GM19372 (cell line): Measurements from ENCODE around the gene NEBL.
"Not testable (repeated sequence)": the region's sequence is repeated elsewhere in the genome, so short reads cannot be mapped to it uniquely, and the experiment has no call there.

Source experiments
- ATAC-seq: cut with Tn5 transposase; IDR thresholded peaks from one replicate; pipeline ENCODE4 v1.9.1; 2021; ENCODE audit warnings: mild to moderate bottlenecking, low read depth, moderate library complexity; ENCODE audit not compliant: unreplicated experiment

Gene NEBL, protein sequence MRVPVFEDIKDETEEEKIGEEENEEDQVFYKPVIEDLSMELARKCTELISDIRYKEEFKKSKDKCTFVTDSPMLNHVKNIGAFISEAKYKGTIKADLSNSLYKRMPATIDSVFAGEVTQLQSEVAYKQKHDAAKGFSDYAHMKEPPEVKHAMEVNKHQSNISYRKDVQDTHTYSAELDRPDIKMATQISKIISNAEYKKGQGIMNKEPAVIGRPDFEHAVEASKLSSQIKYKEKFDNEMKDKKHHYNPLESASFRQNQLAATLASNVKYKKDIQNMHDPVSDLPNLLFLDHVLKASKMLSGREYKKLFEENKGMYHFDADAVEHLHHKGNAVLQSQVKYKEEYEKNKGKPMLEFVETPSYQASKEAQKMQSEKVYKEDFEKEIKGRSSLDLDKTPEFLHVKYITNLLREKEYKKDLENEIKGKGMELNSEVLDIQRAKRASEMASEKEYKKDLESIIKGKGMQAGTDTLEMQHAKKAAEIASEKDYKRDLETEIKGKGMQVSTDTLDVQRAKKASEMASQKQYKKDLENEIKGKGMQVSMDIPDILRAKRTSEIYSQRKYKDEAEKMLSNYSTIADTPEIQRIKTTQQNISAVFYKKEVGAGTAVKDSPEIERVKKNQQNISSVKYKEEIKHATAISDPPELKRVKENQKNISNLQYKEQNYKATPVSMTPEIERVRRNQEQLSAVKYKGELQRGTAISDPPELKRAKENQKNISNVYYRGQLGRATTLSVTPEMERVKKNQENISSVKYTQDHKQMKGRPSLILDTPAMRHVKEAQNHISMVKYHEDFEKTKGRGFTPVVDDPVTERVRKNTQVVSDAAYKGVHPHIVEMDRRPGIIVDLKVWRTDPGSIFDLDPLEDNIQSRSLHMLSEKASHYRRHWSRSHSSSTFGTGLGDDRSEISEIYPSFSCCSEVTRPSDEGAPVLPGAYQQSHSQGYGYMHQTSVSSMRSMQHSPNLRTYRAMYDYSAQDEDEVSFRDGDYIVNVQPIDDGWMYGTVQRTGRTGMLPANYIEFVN

DNA sequence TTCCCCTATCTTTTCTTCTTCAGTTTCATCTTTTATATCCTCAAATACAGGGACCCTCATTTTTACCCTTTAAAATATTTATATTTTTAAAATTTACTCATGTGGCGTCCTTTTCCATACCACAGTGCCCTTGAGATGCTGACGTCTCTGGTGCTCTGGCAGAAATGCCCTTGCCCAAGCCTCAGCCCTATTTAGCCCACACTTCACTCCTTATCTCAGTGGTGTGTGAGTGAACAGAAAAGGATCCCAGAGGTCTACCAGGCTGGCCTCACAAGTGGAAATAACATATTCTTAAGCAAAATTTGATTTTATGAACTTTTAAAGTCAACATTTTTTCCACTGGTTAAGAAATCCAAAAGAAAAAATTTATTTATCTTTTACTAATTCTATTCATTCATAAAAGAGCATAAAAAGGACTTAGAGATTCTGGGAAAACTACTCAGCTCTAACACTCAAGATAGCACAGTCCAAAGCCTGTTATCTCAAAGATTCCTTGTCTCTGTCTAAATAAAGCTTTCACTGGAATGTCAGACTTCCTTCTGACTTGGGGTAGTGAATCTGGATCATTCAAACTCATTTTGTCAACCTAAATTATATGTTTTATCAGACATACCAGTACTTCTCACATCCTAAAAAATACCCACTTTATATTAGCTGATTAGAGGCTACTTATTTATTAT is at the start of gene NEBL:
Gene NEBL (minus strand): TSS at position 166 of the 680 bp plus-strand sequence. CDS start 106 bp downstream, at position 60.
- ATAC-seq = no peak

DNA sequence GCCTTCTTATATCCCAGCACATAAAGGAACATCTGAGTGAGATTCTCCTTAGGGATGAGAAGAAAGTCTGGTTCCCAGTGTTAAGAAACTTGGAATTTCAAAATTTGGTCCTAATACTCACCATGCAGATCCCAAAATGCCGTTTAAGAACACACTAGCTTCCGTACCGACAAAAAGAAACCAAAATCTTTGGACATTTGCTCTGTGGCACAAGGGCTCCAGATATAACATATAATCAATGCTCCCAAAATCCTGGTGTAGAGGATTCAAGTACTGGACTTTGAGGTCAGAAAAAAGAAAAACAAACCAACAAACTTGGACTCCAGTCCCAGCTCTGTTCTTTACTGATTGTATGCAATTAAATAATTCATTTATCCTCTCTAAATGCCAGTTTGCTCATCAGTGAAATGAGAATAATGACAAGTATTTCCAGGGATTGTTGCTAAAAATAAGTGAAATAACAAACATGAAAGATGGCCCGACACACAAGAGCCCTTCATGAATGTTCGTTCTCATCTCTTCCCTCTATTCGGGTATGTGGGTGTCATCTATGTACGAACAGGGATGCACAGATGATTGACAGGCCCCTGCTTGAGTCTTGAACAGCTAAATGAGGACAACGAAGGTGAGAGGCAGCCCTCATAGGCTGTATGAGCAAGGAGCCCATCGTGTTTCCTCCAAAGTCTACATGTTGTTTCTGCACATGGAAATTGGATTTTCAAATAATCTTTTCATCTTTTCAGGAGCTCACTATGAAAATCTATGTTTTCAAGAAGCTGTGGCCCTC is 48.6 kb upstream of the NEBL start:
- ATAC-seq = no peak

DNA sequence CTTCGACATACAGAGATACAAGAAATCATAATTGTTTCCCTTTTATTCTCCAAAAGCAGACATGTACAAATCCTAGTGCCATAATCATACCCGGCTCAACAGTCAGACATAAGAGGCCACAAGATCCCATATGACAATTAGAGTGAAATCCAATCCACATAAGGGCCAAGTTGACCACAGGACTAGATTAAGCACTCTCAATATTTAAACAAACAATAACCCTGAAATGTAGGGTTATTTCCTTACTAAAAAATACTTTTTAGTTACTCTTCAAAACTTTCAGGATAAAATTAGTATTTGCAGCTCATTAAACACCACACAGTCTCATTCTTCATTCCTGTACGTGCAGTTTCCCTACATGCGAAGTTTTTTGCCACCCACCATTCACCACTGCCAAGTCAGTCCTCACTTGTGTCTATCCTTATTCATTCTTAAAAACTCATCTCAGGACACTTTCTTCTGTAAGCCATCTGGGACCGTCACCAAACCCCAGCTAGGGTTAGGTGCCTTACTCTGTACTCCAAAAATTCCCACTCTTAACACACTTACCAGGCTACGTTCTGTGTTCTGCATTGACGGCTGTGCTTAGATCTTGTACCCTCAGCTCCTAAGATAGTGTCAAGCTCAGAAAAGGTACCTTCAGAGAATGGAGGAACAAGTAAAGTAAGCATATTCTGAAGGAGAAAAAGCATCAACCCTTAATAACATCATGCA is 47.8 kb upstream of the NEBL start:
- ATAC-seq = no peak

DNA sequence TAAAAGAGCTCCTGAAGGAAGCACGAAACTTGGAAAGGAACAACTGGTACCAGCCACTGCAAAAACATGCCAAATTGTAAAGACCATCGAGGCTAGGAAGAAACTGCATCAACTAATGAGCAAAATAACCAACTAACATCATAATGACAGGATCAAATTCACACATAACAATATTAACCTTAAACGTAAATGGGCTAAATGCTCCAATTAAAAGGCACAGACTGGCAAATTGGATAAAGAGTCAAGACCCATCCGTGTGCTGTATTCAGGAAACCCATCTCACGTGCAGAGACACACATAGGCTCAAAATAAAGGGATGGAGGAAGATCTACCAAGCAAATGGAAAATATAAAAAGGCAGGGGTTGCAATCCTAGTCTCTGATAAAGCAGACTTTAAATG is 42.3 kb upstream of the NEBL start:
- not testable (repeated sequence) for ATAC-seq

DNA sequence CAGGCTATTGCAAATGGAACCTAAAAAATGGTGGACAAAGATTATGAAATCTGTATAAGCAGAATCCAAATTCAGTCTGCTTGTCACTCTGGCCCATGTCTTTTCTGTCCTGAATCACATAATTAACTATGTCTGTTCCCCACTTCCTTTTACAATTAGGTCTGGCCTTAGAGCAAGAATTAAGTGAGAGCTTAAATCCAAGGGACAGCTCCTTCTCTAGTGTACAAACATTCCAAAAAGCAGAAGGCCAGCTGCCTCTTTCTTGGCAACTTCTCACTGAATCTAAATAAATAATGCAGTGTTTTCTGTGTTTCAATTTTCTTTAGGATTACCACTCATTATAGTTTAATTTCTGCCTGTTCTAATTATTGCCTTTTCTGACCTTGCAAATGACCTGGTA is 39.3 kb upstream of the NEBL start:
- ATAC-seq = no peak

DNA sequence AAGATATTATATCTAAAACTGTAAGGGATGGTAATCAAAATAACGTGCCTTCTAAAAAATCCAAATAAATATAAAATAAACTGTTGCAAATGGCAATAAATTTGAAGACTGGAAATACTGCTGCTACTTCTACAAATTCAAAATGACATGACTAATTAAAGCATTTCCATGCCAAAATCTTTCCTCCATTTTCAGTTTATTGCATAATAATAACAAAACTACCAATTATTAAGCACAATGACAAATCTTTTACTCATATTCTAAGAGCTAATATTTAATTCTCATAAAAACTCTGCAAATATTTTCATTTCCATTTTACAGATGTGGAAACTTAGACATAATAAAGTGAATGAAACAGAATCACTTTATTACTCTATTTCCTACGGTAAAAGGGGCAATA is 38.8 kb upstream of the NEBL start:
- no peak for ATAC-seq

DNA sequence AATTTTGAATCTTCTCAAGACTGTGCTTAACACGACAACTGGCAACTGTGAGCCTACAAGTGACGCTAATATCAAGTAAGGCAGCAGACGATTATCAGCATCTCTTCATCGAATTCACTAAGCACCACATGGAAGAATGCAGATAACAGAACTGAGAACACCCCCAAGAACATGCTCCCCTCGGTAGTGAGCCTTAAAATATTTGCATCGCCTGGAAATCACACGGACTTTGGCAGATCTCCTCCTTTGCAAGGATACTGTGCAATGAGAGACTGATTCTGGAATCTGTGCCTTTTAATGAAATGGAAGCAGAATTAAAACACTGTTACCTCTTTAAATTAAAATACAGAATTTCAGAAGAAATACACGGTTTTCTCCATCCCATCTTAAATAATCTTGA is 38.2 kb upstream of the NEBL start:
- no peak for ATAC-seq

DNA sequence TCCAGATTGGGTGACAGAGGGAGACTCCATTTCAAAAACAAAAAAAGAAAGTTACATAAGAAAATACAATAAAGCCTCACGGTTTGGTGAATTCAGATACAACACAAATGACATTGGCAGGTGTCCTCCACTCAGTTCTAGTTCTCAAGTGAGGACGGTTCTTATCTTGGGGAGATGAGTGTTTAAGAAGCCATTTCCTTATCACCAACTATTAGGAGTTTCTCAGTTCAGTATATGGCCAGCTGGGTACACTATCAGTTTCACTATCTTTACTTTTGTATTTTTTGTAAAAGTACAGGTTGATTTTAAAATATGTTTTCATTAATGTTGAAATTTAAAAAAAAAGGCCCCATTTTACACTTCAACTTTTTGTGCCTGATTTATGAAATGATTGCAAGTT is 36.6 kb upstream of the NEBL start:
- ATAC-seq = no peak

DNA sequence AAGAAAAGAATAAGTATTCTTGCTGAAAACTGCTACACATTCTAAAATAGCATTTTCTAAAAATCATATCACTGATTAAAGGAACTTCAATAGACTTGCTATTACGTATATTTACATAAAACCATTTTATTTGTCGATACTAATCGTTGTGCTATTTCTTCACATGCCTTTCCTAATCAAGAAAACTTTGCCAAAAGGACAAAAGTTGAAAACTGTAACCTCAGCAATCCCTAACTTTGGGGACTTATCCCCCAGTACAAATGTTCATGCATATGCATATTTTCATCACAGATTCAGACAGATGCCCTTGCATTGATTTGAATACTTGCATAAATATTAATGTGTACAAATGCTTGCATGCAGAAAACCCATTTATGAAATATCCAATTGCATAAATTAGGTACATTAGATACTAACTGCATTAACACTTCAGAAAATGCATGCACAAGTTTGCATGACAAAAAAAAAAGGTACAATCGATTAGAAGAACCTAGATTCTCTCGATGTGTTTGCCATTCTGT is 35.6 kb upstream of the NEBL start:
- ATAC-seq = no peak

DNA sequence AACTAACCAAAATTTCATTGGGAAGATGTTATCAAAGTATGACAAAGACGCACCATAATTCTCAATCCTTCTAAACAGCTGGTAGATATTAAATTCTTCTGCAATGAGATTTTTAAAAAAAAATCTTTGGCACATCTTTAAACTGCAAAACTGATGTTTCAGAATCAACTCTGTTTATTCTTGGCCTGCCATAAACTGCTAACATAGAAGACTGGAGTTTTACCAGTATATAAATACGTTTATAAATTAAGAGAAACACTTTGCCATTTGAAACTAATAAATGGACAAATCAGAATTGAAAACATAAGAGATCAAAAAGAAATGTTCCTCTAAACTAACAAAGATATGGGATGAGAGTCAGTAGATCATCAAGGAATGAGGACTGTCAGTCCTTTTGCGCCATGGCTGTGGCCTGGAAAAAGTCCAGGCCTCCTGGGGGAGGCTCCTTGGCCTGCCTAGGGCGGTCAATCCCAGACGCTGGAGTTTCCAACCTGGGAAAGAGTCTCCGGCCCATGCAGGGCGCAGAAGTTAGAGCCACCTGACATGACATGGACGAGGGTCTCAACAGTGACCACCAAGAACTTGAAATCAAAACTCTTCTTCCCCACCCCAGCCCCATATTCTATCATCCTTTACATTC is 34.2 kb upstream of the NEBL start:
- no peak for ATAC-seq

DNA sequence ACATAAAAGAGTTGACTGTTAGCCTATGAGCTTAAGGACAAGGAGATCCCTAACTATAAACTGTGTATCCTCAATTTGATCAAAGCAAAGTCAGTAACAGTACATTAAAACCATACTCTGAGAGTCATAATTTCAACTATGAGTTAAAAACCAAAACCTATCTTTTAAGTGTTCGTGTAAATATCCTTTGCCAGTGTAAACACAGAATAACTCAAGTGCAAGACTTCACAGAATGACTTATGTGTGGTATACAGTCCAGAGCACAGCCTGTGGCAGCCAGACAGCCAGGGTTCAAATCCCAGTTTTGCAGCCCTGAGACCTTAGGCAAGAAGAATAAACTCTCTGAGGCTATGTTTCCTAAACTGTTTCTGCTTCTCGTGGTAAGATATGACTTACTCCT is 30.3 kb upstream of the NEBL start:
- no peak for ATAC-seq

DNA sequence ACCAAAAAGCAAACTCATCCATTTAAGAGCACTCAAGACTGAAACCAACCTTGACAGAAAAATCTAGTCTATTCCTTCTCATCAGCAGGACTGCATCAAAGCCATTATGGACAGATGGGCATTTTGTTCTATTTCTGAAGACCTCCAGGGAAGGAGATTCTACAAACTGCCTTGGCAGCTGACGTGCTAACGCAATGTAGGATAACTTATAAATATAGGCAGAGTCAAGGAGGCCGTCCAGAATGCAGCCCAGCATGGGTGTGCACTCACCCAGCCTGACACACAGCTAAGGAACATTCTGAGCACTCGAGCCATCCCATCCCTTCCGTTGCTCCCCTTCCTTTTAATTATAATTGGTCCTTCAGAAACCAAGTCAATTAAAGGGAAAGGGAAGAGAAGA is 25.3 kb upstream of the NEBL start:
- ATAC-seq = no peak

DNA sequence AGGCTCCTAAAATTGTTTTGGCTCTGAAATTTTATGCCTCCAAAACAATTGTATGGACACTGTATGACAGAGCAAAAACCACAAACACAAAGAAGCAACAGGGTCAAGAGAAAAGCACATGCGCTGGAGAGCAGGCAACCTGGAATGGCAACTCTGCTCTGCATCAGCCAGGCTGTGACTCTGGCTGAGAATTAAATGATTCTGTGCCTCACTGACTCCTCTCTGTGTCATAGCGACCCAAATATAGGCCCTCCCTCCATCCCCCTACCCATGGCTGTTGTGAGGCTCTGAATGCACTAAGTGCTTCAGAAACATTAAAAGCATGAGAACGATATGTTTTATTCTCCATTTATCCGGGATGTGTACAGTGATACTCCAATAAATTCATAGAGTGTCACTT is 24.9 kb upstream of the NEBL start:
- ATAC-seq = no peak

DNA sequence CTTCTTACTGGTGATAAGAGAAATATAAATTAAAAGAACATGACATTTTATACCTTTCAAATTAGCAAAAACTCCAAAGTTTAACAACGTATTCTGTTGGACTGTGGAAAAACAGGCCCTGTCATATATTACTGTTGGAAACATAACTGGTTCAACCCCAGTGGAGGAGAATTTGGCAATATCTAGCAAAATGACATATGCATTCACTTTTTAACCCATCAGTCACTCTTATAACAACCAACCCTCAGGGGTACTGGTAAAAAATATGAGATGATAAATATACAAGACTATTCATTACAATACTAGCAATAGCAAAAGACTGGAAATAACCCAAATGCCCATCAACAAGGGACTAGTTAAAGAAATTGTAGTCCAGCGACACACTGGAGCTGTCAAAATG is 22.9 kb upstream of the NEBL start:
- no peak for ATAC-seq

DNA sequence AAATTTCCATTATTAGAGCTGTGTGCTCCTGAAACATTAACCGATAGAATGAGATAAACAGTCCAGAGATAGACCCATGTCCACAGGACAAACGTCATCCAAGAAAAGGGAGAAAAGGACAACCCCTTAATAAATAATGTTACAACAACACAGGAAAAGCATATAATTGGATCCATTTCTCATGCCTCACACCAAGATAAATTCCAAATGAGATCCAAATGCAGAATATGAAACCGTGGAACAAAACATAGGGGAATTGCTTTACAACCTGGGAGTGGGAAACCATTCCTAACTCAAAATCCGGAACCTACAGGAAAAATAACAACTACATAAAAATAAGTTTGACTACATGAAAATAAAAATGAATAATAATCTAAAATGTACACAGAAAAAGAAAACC is 22.4 kb upstream of the NEBL start:
- ATAC-seq = no peak

DNA sequence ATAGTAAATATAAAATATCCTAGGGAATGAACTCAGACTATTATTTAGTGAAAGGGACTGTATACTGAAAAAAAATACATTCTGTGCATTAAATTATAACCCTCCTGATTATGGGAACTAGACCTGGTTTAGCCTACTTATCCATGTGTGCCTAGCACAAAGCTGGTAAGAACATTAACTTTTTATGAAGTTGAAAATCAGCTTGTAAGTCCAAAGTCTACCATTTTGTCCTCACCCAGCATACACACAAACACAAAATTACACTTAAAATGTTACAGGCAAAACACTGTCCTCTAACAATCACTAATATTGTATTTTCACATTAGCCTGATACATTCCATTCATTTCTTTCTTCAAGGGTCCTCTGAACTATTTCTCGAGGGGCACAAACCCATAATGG is 19.9 kb upstream of the NEBL start:
- ATAC-seq = no peak

DNA sequence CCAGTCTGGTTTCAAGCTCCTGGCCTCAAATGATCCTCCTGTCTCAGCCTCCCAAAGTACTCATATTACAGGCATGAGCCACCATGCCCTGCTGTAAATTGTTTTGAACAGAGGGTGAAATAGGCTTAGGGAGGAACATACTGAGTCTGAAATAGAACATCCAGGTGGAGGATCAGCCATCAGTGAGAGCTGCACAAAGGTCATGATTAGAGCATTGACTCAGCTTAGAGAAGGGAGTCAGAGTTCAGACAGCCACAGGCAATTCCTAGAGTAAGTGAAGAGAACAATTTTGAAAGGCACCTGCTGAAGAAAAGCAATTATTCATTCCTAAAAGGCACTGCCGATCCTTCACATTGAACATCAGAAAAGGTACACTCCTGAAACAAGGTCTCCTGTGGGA is 15.9 kb upstream of the NEBL start:
- no peak for ATAC-seq

DNA sequence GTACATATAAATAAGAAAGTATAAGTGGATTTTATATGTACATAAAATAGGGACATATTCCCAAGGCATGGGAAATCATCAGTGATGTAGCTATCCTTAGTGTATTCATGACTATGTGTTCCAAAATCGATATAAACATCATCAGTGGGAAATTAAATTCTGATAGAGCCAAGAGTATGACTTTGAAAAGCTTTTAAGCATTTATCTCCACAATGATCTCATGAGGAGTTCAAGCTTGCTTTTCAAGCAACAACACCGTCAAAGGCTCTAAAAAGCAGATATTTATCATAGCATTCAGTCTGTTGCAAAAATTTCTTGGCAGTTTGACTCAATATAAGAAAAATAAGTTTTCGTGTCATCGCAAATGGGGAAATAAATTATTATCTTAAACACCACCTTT is 14.5 kb upstream of the NEBL start:
- no peak for ATAC-seq

DNA sequence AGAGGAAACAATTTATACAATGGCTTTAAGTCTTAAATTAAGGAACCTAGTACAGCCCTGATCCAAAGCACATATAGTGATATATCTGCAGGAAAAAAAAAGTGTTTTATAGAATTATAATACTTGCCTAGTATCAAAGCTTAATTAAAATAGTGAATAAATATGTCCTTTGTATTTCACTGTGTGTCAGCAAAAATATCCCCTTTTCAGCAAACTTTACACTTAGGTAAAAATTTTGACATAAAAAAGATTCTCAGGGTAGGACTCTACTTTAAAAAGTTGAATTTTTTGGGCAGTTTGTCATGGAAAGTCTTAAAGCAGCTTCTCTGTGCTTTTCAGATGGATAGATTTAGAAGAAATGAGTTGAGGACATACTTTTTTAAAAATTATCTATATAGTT is 12.7 kb upstream of the NEBL start:
- no peak for ATAC-seq
